Mesodermal cell (in vitro differentiated cells): Measurements from ENCODE around the gene SCUBE2.

Experiments used
- H3K27ac ChIP-seq: 2 replicates; pipeline ENCODE4 v1.7.0; 2013; ENCODE audit warnings: mild to moderate bottlenecking, low read depth, low read length, moderate library complexity; ENCODE audit not compliant: severe bottlenecking
- H3K36me3 ChIP-seq: 2 replicates; pipeline ENCODE4 v1.7.1; 2013; ENCODE audit warnings: mild to moderate bottlenecking, low read length, moderate library complexity; ENCODE audit not compliant: control insufficient read depth, insufficient read depth
- H3K4me1 ChIP-seq: one replicate; pipeline ENCODE4 v1.7.1; 2013; ENCODE audit warnings: mild to moderate bottlenecking, low read length; ENCODE audit not compliant: insufficient read depth, control insufficient read depth, poor library complexity, severe bottlenecking
- H3K4me3 ChIP-seq: 2 replicates; pipeline ENCODE4 v1.7.0; 2013; ENCODE audit warnings: low read length, control low read depth, mild to moderate bottlenecking; ENCODE audit not compliant: insufficient read depth, poor library complexity, severe bottlenecking; ENCODE audit errors: extremely low read depth
- H3K9me3 ChIP-seq: 2 replicates; pipeline ENCODE4 v1.7.1; 2013; ENCODE audit warnings: mild to moderate bottlenecking, low read length, moderate library complexity; ENCODE audit not compliant: control insufficient read depth
- WGBS, 2 experiments: methylation state at CpG; one replicate each; pipeline ENCODE4 v1.1.5; 2013; ENCODE audit warnings: missing lambda C conversion rate in 2 of 2; ENCODE audit not compliant: insufficient coverage in 2 of 2; 5-methylcytosine and 5-hydroxymethylcytosine counted together

Gene SCUBE2

DNA sequence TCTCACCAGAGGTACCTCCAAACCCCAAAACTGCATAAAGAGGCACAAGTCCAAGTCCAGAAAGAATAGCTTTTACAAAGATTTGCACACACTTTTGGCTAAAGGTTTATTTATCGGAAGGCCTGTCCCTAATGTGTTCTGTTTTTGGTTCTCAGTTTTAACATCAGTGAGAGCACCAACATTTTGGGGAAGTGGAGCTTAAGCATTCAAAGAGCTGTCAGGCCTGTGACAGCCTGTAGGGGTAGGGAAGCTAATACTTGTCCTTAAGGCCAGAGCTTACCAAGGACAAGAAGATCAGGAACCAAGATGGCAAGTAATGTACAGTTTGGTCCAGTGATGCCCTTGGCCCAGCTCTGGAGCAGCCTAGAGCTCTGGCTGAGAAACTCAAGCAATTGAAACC lies 38.9 kb upstream of the SCUBE2 start:
- no peaks in the 10 kb centered on the region for H3K4me1 ChIP-seq
- 100% methylated on average over 1 of the region's 1 CpG for WGBS, 2 experiments

GRCh38 chr11:9126636-9127035 lies 35.2 kb upstream of the SCUBE2 start:
- Histone ChIP-seq H3K36me3 (peaks cover 5% of the 10 kb centered on the region), H3K9me3 (no peaks in the 10 kb centered on the region), H3K27ac (no peak overlapping the region), H3K4me1 (no peaks in the 10 kb centered on the region), H3K4me3 (no peak overlapping the region)
- 100% methylated on average over 1 to 2 of the region's 2 CpGs for WGBS, 2 experiments

More for the DNA sequence above, 38.9 kb upstream of the SCUBE2 start:
- H3K9me3 ChIP-seq: no peaks in the 10 kb centered on the region
- H3K27ac ChIP-seq: no peak overlapping the region
- H3K36me3 ChIP-seq: peaks cover 36% of the 10 kb centered on the region
- no peak overlapping the region for H3K4me3 ChIP-seq

- H3K4me3 ChIP-seq: no peak overlapping the region
- 83% methylated on average over 1 of the region's 2 CpGs; no CpG with 5 or more reads in 1 of the 2 experiments for WGBS, 2 experiments
- H3K4me1 ChIP-seq: no peaks in the 10 kb centered on the region
- H3K9me3 ChIP-seq: no peaks in the 10 kb centered on the region
- H3K36me3 ChIP-seq: no peaks in the 10 kb centered on the region
- H3K27ac ChIP-seq: no peak overlapping the region
Measured at GRCh38 chr11:9125185-9125886, 33.9 kb upstream of the SCUBE2 start.

DNA sequence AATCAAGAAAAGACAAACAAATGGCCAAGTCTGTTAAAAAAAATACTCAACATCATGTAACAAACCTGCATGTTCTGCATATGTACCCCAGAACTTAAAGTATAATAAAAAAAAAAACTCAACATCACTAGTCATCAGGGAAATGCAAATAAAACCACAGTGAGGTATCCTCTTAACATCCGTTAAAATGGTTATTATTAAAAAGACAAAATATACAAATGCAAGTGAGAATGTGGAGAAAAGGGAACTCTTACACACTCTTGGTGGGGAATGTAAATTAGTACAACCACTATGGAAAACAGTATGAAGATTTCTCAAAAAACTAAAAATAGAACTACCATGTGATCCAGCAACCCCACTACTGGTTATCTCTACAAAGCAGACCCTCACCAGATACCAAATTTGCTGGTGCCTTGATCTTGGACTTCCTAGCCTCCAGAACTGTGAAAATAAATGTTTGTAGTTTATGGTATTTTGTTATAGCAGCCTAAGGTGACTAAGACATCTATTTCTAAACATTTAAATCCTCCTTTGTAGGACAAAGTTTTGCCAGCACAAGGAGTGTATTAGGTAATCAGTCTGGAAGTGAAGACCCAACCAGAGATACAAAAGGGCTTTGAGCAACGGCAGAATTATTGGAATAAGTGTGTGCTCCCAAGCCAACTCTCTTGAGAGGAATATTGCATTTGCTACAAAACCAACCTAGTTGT lies 32.4 kb upstream of the SCUBE2 start:
- H3K36me3 ChIP-seq: no peaks in the 10 kb centered on the region
- H3K4me1 ChIP-seq: no peaks in the 10 kb centered on the region
- H3K4me3 ChIP-seq: no peak overlapping the region
- H3K9me3 ChIP-seq: no peaks in the 10 kb centered on the region
- no peak overlapping the region for H3K27ac ChIP-seq
- 100% methylated on average over 1 of the region's 2 CpGs; no CpG with 5 or more reads in 1 of the 2 experiments for WGBS, 2 experiments

GRCh38 chr11:9121469-9121796 lies 30.0 kb upstream of the SCUBE2 start:
- 100% methylated on average over 1 to 2 of the region's 2 CpGs for WGBS, 2 experiments
- Histone ChIP-seq H3K4me3 (no peak overlapping the region), H3K27ac (no peak overlapping the region), H3K9me3 (no peaks in the 10 kb centered on the region), H3K4me1 (no peaks in the 10 kb centered on the region), H3K36me3 (no peaks in the 10 kb centered on the region)

GRCh38 chr11:9120664-9121468 lies 29.5 kb upstream of the SCUBE2 start:
- H3K9me3 ChIP-seq: no peaks in the 10 kb centered on the region
- 57 to 62% methylated on average over 4 to 9 of the region's 9 CpGs for WGBS, 2 experiments
- H3K36me3 ChIP-seq: no peaks in the 10 kb centered on the region
- no peak overlapping the region for H3K4me3 ChIP-seq
- H3K27ac ChIP-seq: no peak overlapping the region
- H3K4me1 ChIP-seq: no peaks in the 10 kb centered on the region

DNA sequence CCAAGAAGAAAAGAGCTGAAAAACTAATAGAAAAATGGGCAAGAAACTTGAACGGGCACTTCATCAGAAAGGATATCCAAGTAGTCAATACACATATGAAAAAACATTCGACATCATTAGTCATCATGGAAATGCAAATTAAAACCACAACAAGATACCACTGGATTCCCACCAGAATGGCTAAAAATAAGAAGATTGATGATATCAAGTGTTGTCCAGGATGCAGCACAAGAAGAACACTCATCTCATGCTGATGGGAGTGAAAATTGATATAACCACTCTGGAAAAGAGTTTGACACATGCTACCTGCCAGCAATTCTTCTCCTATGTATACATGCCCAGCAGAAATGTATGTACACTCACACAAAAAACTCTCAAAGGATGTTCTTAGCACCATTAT lies 26.9 kb upstream of the SCUBE2 start:
- Histone ChIP-seq H3K4me1 (no peaks in the 10 kb centered on the region), H3K9me3 (no peaks in the 10 kb centered on the region), H3K4me3 (no peak overlapping the region), H3K27ac (no peak overlapping the region), H3K36me3 (no peaks in the 10 kb centered on the region)
- WGBS, 2 experiments: no CpG with 5 or more reads among the region's 2 CpGs

- no peaks in the 10 kb centered on the region for H3K4me1 ChIP-seq
- no peaks in the 10 kb centered on the region for H3K36me3 ChIP-seq
- H3K9me3 ChIP-seq: peaks cover 6% of the 10 kb centered on the region
- WGBS, 2 experiments: no CpG with 5 or more reads among the region's 2 CpGs
- H3K27ac ChIP-seq: no peak overlapping the region
- no peak overlapping the region for H3K4me3 ChIP-seq
Measured at GRCh38 chr11:9112075-9112474, 20.7 kb upstream of the SCUBE2 start.

- Histone ChIP-seq H3K9me3 (peaks cover 6% of the 10 kb centered on the region), H3K4me1 (no peaks in the 10 kb centered on the region), H3K27ac (no peak overlapping the region), H3K4me3 (no peak overlapping the region), H3K36me3 (no peaks in the 10 kb centered on the region)
- 83 to 100% methylated on average over 1 of the region's 3 CpGs for WGBS, 2 experiments
Measured at GRCh38 chr11:9109858-9110731, 18.7 kb upstream of the SCUBE2 start.

GRCh38 chr11:9104580-9104979 lies 13.2 kb upstream of the SCUBE2 start:
- no peaks in the 10 kb centered on the region for H3K36me3 ChIP-seq
- H3K9me3 ChIP-seq: no peaks in the 10 kb centered on the region
- H3K4me1 ChIP-seq: no peaks in the 10 kb centered on the region
- WGBS, 2 experiments: 96 to 100% methylated on average over 6 to 7 of the region's 7 CpGs
- H3K27ac ChIP-seq: no peak overlapping the region
- no peak overlapping the region for H3K4me3 ChIP-seq
